ENCODE data around the gene ARFGAP3. TPM values are rescaled to one million over a fixed set of nuclear protein-coding genes. Genes with fewer than 3 reads are reported as not detected.

Gene ARFGAP3
- total and polyA plus RNA-seq, 7 experiments from 2014 or later: 22.9 to 38.4 (median 30.6) TPM

DNA sequence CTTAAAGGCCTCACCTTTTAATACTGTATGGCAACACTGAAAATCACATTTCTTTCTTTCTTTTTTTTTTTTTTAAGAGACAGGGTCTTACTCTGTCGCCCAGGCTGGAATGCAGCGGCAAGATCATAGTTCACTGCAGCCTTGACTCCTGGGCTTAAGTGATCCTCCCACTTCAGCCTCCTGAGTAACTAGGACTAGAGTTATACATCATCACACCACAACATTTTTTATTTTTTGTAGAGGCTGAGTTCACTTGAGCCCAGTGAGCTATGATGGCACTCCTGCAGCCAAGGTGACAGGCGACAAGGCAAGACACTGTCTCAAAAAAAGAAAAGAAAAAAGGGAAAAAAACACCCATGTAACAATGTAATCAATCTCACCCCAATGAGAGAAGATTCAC, 10.0 kb downstream of the ARFGAP3 start:
- Histone ChIP-seq H3K4me1 (ENCODE audit: control insufficient read depth in 2 of 2, insufficient read depth in 2 of 2, low read length in 2 of 2) (no peaks in the 10 kb centered on the region), H3K9me3 (ENCODE audit: control insufficient read depth in 2 of 3, low read length in 3 of 3) (no peaks in the 10 kb centered on the region), H3K27ac (ENCODE audit: low read depth, low read length) (no peak overlapping the region), H3K4me3 (ENCODE audit: low read length) (no peak overlapping the region), H3K36me3 (ENCODE audit: control insufficient read depth in 2 of 3, insufficient read depth in 3 of 3, low read length in 3 of 3) (peaks cover 0 to 27% (median 5%) of the 10 kb centered on the region in 3 experiments), H3K27me3 (ENCODE audit: control insufficient read depth in 2 of 2, insufficient read depth in 2 of 2, low read length in 2 of 2) (no peaks in the 10 kb centered on the region)
- Mint-ChIP-seq H3K27ac (no peak overlapping the region), H3K4me3 (no peak overlapping the region), H3K36me3 (peaks cover 0 to 42% (median 22%) of the 10 kb centered on the region in 5 donors), H3K4me1 (peaks cover 16 to 28% (median 21%) of the 10 kb centered on the region in 7 donors), H3K27me3 (no peaks in the 10 kb centered on the region), H3K9me3 (peaks cover 0 to 1% (median 0%) of the 10 kb centered on the region in 11 donors)
- DNase-seq: no peak
- ChIA-PET CTCF (no interaction called here), POLR2A (interaction anchor here (1.6 kb wide), 1 partner anchor 10 kb away, joined by 4 read pairs; the partner anchor contains the start of gene ARFGAP3)
- ATAC-seq: no peak
- intact Hi-C loops (cut with micrococcal nuclease): no loop called here

DNA sequence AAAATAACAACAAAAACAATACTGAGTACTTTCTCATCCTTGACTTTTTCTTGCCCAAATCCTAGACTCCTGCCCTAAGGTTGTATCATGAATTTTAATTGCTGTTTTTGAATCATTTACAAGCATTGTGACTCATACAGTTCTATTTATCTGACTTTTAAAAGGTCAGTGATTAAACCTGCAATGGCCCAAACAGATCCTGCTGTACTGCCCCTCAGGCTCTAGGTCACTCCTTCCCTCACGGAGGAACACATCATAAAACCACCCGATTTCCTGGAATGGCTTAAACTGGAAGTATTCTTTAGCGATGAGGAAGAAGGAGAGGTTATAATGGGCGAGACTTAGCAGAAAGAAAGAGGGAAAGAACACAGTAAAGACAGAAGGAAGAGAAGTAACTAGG, 12.3 kb downstream of the ARFGAP3 start:
- H3K27ac Mint-ChIP-seq: peak overlapping the region in 1 of 9 donors; percentile 36
- H3K36me3 Mint-ChIP-seq: peaks cover 0 to 56% (median 28%) of the 10 kb centered on the region in 5 donors
- intact Hi-C loops (cut with micrococcal nuclease): no loop called here

GRCh38 chr22:42842658-42843370, 14.3 kb downstream of the ARFGAP3 start:
- intact Hi-C loops (cut with micrococcal nuclease): no loop called here
- H3K36me3 ChIP-seq (ENCODE audit: control insufficient read depth in 2 of 3, insufficient read depth in 3 of 3, low read length in 3 of 3): peaks cover 0 to 34% (median 5%) of the 10 kb centered on the region in 3 experiments
- H3K4me3 ChIP-seq (ENCODE audit: low read length): no peak overlapping the region
- H3K36me3 Mint-ChIP-seq: peaks cover 0 to 57% (median 28%) of the 10 kb centered on the region in 5 donors
- DNase-seq (no peak), ATAC-seq (no peak)
- peaks cover 8 to 33% (median 20%) of the 10 kb centered on the region in 7 donors for H3K4me1 Mint-ChIP-seq
- H3K27ac ChIP-seq (ENCODE audit: low read depth, low read length): no peak overlapping the region
- no peaks in the 10 kb centered on the region for H3K27me3 Mint-ChIP-seq
- ChIA-PET POLR2A (no interaction called here), CTCF (no interaction called here)
- H3K27ac Mint-ChIP-seq: peak overlapping the region in 1 of 9 donors; percentile 67
- H3K4me1 ChIP-seq (ENCODE audit: control insufficient read depth in 2 of 2, insufficient read depth in 2 of 2, low read length in 2 of 2): no peaks in the 10 kb centered on the region
- no peak overlapping the region for H3K4me3 Mint-ChIP-seq
- H3K27me3 ChIP-seq (ENCODE audit: control insufficient read depth in 2 of 2, insufficient read depth in 2 of 2, low read length in 2 of 2): no peaks in the 10 kb centered on the region
- H3K9me3 Mint-ChIP-seq: peaks cover 0 to 1% (median 0%) of the 10 kb centered on the region in 11 donors
- no peaks in the 10 kb centered on the region for H3K9me3 ChIP-seq (ENCODE audit: control insufficient read depth in 2 of 3, low read length in 3 of 3)

More for the DNA sequence above, 12.3 kb downstream of the ARFGAP3 start:
- Mint-ChIP-seq H3K4me1 (peaks cover 15 to 33% (median 19%) of the 10 kb centered on the region in 7 donors), H3K27me3 (no peaks in the 10 kb centered on the region), H3K9me3 (peaks cover 0 to 1% (median 0%) of the 10 kb centered on the region in 11 donors), H3K4me3 (no peak overlapping the region)
- no peak overlapping the region for H3K27ac ChIP-seq (ENCODE audit: low read depth, low read length)
- H3K9me3 ChIP-seq (ENCODE audit: control insufficient read depth in 2 of 3, low read length in 3 of 3): no peaks in the 10 kb centered on the region
- H3K36me3 ChIP-seq (ENCODE audit: control insufficient read depth in 2 of 3, insufficient read depth in 3 of 3, low read length in 3 of 3): peaks cover 0 to 34% (median 5%) of the 10 kb centered on the region in 3 experiments
- H3K4me3 ChIP-seq (ENCODE audit: low read length): no peak overlapping the region
- ATAC-seq (no peak), DNase-seq (no peak)
- no peaks in the 10 kb centered on the region for H3K4me1 ChIP-seq (ENCODE audit: control insufficient read depth in 2 of 2, insufficient read depth in 2 of 2, low read length in 2 of 2)
- POLR2A ChIA-PET: interaction anchor here (0.6 to 0.9 kb wide), 2 partner anchors 9 to 371 kb away, joined by 3 to 5 read pairs; no protein-coding TSS in a partner anchor
- H3K27me3 ChIP-seq (ENCODE audit: control insufficient read depth in 2 of 2, insufficient read depth in 2 of 2, low read length in 2 of 2): no peaks in the 10 kb centered on the region
- CTCF ChIA-PET: no interaction called here

- H3K36me3 ChIP-seq (ENCODE audit: control insufficient read depth in 2 of 3, insufficient read depth in 3 of 3, low read length in 3 of 3): peaks cover 5 to 24% (median 8%) of the 10 kb centered on the region in 3 experiments
- DNase-seq (no peak), ATAC-seq (no peak)
- Mint-ChIP-seq H3K4me1 (peaks cover 8 to 33% (median 20%) of the 10 kb centered on the region in 7 donors), H3K27me3 (no peaks in the 10 kb centered on the region), H3K27ac (no peak overlapping the region), H3K4me3 (no peak overlapping the region), H3K36me3 (peaks cover 0 to 47% (median 27%) of the 10 kb centered on the region in 5 donors), H3K9me3 (peaks cover 0 to 1% (median 0%) of the 10 kb centered on the region in 11 donors)
- no peaks in the 10 kb centered on the region for H3K9me3 ChIP-seq (ENCODE audit: control insufficient read depth in 2 of 3, low read length in 3 of 3)
- POLR2A ChIA-PET: no interaction called here
- H3K4me3 ChIP-seq (ENCODE audit: low read length): no peak overlapping the region
- H3K27ac ChIP-seq (ENCODE audit: low read depth, low read length): no peak overlapping the region
- no peaks in the 10 kb centered on the region for H3K27me3 ChIP-seq (ENCODE audit: control insufficient read depth in 2 of 2, insufficient read depth in 2 of 2, low read length in 2 of 2)
- intact Hi-C loops (cut with micrococcal nuclease): no loop called here
- CTCF ChIA-PET: no interaction called here
- no peaks in the 10 kb centered on the region for H3K4me1 ChIP-seq (ENCODE audit: control insufficient read depth in 2 of 2, insufficient read depth in 2 of 2, low read length in 2 of 2)
Observed at GRCh38 chr22:42841444-42841843, 15.6 kb downstream of the ARFGAP3 start.

GRCh38 chr22:42837556-42837955, 19.5 kb downstream of the ARFGAP3 start:
- H3K4me1 ChIP-seq (ENCODE audit: control insufficient read depth in 2 of 2, insufficient read depth in 2 of 2, low read length in 2 of 2): no peaks in the 10 kb centered on the region
- Mint-ChIP-seq H3K36me3 (peaks cover 4 to 31% (median 18%) of the 10 kb centered on the region in 5 donors), H3K4me3 (no peak overlapping the region), H3K27ac (no peak overlapping the region), H3K4me1 (peaks cover 0 to 16% (median 5%) of the 10 kb centered on the region in 7 donors), H3K27me3 (no peaks in the 10 kb centered on the region), H3K9me3 (no peaks in the 10 kb centered on the region)
- intact Hi-C loops (cut with micrococcal nuclease): no loop called here
- no peak overlapping the region for H3K4me3 ChIP-seq (ENCODE audit: low read length)
- H3K27me3 ChIP-seq (ENCODE audit: control insufficient read depth in 2 of 2, insufficient read depth in 2 of 2, low read length in 2 of 2): no peaks in the 10 kb centered on the region
- CTCF ChIA-PET: no interaction called here
- no peak overlapping the region for H3K27ac ChIP-seq (ENCODE audit: low read depth, low read length)
- H3K9me3 ChIP-seq (ENCODE audit: control insufficient read depth in 2 of 3, low read length in 3 of 3): no peaks in the 10 kb centered on the region
- no peak for ATAC-seq
- peaks cover 3 to 30% (median 8%) of the 10 kb centered on the region in 3 experiments for H3K36me3 ChIP-seq (ENCODE audit: control insufficient read depth in 2 of 3, insufficient read depth in 3 of 3, low read length in 3 of 3)
- no peak for DNase-seq
- POLR2A ChIA-PET: no interaction called here

DNA sequence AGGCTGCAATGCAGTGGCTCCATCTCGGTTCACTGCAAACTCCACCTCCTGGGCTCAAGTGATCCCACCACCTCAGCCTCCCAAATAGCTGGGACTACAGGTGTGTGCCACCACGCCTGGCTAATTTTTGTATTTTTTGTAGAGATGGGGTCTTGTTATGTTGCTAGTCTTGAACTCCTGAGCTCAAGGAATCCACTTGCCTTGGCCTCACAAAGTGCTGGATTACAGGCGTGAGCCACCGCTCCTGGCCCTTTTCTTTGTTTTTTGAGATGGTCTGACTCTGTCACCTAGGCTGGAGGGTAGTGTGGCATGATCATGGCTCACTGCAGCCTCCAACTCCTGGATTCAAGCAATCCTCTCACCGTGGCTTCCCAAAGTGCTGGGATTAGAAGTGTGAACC, 21.0 kb downstream of the ARFGAP3 start:
- Histone ChIP-seq H3K4me3 (ENCODE audit: low read length) (no peak overlapping the region), H3K27ac (ENCODE audit: low read depth, low read length) (no peak overlapping the region), H3K27me3 (ENCODE audit: control insufficient read depth in 2 of 2, insufficient read depth in 2 of 2, low read length in 2 of 2) (no peaks in the 10 kb centered on the region), H3K4me1 (ENCODE audit: control insufficient read depth in 2 of 2, insufficient read depth in 2 of 2, low read length in 2 of 2) (no peaks in the 10 kb centered on the region), H3K9me3 (ENCODE audit: control insufficient read depth in 2 of 3, low read length in 3 of 3) (no peaks in the 10 kb centered on the region), H3K36me3 (ENCODE audit: control insufficient read depth in 2 of 3, insufficient read depth in 3 of 3, low read length in 3 of 3) (peaks cover 7 to 33% (median 8%) of the 10 kb centered on the region in 3 experiments)
- Mint-ChIP-seq H3K27me3 (no peaks in the 10 kb centered on the region), H3K36me3 (peaks cover 4 to 28% (median 14%) of the 10 kb centered on the region in 5 donors), H3K27ac (no peak overlapping the region), H3K9me3 (no peaks in the 10 kb centered on the region), H3K4me1 (peaks cover 0 to 10% (median 4%) of the 10 kb centered on the region in 7 donors), H3K4me3 (no peak overlapping the region)
- ChIA-PET POLR2A (no interaction called here), CTCF (no interaction called here)
- no peak for DNase-seq
- intact Hi-C loops (cut with micrococcal nuclease): no loop called here
- no peak for ATAC-seq

All from naive thymus-derived CD4-positive, alpha-beta T cell (primary cell).